Keratinocyte (primary cell): ENCODE measurements around the gene SRSF4. TPM values are rescaled to one million over a fixed set of nuclear protein-coding genes. Genes with fewer than 3 reads are reported as not detected.

ENCODE experiments used
- DNase-seq: peaks from one replicate; pipeline ENCODE4 v3.0.0-alpha.2; 2011; ENCODE audit warnings: low read depth, missing footprints, low spot score
- FAIRE-seq: peaks from 2 replicates; lab custom pipeline; 2011; peaks lifted over from hg19 to GRCh38; lab: Jason Lieb, UNC
- H2AFZ ChIP-seq: 2 replicates; pipeline ENCODE4 v1.6.0; 2012; ENCODE audit warnings: low read length, control low read depth, inconsistent platforms; ENCODE audit not compliant: control insufficient read depth
- H3K27ac ChIP-seq: 2 replicates; pipeline ENCODE4 v1.5.1; 2011; ENCODE audit warnings: low read length; ENCODE audit not compliant: control insufficient read depth, insufficient read depth
- H3K27me3 ChIP-seq: 3 replicates; pipeline ENCODE4 v1.6.0; 2011; ENCODE audit warnings: low read length; ENCODE audit not compliant: control insufficient read depth, insufficient read depth; ENCODE audit errors: extremely low read depth
- H3K36me3 ChIP-seq, 2 experiments: 2 replicates in 1 of 2; 3 replicates in 1 of 2; pipeline ENCODE4 v1.5.1; 2011; ENCODE audit warnings: low read length in 2 of 2, mild to moderate bottlenecking in 1 of 2; ENCODE audit not compliant: control insufficient read depth in 2 of 2, insufficient read depth in 2 of 2; ENCODE audit errors: extremely low read depth in 1 of 2
- H3K4me1 ChIP-seq: 3 replicates; pipeline ENCODE4 v1.5.1; 2011; ENCODE audit warnings: low read length; ENCODE audit not compliant: control insufficient read depth, insufficient read depth; ENCODE audit errors: extremely low read depth
- H3K4me2 ChIP-seq: 3 replicates; pipeline ENCODE4 v1.6.0; 2011; ENCODE audit warnings: low read depth, low read length; ENCODE audit not compliant: control insufficient read depth, insufficient read depth; ENCODE audit errors: extremely low read depth
- H3K4me3 ChIP-seq, 3 experiments: fragments of 200-600 bp in 1 of 3; sonication (generic) in 1 of 3; 2 replicates in 2 of 3; 3 replicates in 1 of 3; pipeline ENCODE4 v1.5.1; 2011 to 2016; ENCODE audit warnings: low read length in 3 of 3, mild to moderate bottlenecking in 3 of 3, control low read depth in 2 of 3, inconsistent platforms in 1 of 3, low read depth in 1 of 3, mixed read lengths in 1 of 3, mixed run types in 1 of 3, moderate library complexity in 1 of 3; ENCODE audit not compliant: control insufficient read depth in 2 of 3, insufficient read depth in 2 of 3; ENCODE audit errors: extremely low read depth in 1 of 3
- H3K79me2 ChIP-seq: 2 replicates; pipeline ENCODE4 v1.6.0; 2012; ENCODE audit warnings: low read length; ENCODE audit not compliant: control insufficient read depth, insufficient read depth
- H3K9ac ChIP-seq: 3 replicates; pipeline ENCODE4 v1.6.0; 2011; ENCODE audit warnings: low read length; ENCODE audit not compliant: control insufficient read depth, insufficient read depth; ENCODE audit errors: extremely low read depth
- H3K9me1 ChIP-seq: 3 replicates; pipeline ENCODE4 v1.6.0; 2011; ENCODE audit warnings: low read length; ENCODE audit not compliant: control insufficient read depth, insufficient read depth; ENCODE audit errors: extremely low read depth
- H3K9me3 ChIP-seq: 2 replicates; pipeline ENCODE4 v1.5.1; 2012; ENCODE audit warnings: low read depth, low read length; ENCODE audit not compliant: control insufficient read depth
- H4K20me1 ChIP-seq: 3 replicates; pipeline ENCODE4 v1.6.0; 2011; ENCODE audit warnings: low read length; ENCODE audit not compliant: control insufficient read depth, insufficient read depth; ENCODE audit errors: extremely low read depth
- CTCF ChIP-seq, 3 experiments: IDR thresholded peaks in 1 of 3; conservative IDR thresholded peaks in 1 of 3; optimal IDR thresholded peaks in 1 of 3; 2 replicates in 2 of 3; 3 replicates in 1 of 3; pipeline versions ENCODE3 to v1.5.1; 2011; ENCODE audit warnings: low read length in 3 of 3, mild to moderate bottlenecking in 3 of 3, moderate library complexity in 2 of 3, control low read depth in 1 of 3, inconsistent platforms in 1 of 3; ENCODE audit not compliant: insufficient read depth in 2 of 3; ENCODE audit errors: extremely low read depth in 1 of 3
- EZH2 ChIP-seq: IDR thresholded peaks from one replicate; pipeline ENCODE4 v1.6.1; 2012; ENCODE audit warnings: inconsistent platforms, mild to moderate bottlenecking, low read length, moderate library complexity
- dilution Hi-C: fragments of 300-500 bp; cut with MboI; formaldehyde crosslinking; loops from one replicate; pipeline ENCODE4 v1.7.0; 2020; ENCODE audit warnings: low sequenced_read_pairs; ENCODE audit not compliant: extremely low pct_ligation_motif_present
- polyA plus RNA-seq, 5 experiments: library from polyadenylated mRNA; depleted of rRNA in 3 of 5; stranded (reverse) in 3 of 5; stranded (forward) in 1 of 5; unstranded in 1 of 5; fragments of >200 nt; gene quantifications; 1 replicate in 1 of 5; 2 replicates in 3 of 5; 3 replicates in 1 of 5; pipeline versions ENCODE4 v1.2.1 to v1.2.3, GENCODE V29; 2011 to 2012; ENCODE audit warnings: missing spikeins in 2 of 5, low read depth in 1 of 5, low replicate concordance in 1 of 5

The SRSF4 gene
- polyA plus RNA-seq, 1 donor (not counting 4 experiments of a cell fraction or from before 2014, with no cell fraction given) = 51.0 TPM

DNA sequence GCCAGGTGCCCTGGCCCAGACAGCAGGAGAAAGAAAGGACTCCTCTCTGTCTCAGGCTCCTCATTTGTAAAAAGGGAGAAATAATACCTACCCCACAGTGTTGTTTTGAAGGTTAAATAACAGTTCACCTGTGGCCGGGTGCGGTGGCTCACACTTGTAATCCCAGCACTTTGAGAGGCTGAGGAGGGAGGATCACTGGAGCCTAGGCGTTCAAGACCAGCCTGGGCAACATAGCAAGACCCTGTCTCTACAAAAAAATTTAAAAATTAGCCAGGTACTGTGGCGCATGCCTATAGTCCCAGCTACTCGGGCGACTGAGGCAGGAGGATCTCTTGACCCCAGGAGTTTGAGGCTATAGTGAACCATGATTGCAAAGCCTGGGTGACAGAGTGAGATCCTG lies 55.5 kb downstream of the SRSF4 start:
- Histone ChIP-seq H3K27me3 (peaks cover 33% of the 10 kb centered on the region), H2AFZ (no peak overlapping the region), H3K9ac (no peak overlapping the region), H3K27ac (no peak overlapping the region), H3K9me3 (no peaks in the 10 kb centered on the region), H3K4me3 (no peak overlapping the region), H3K9me1 (no peaks in the 10 kb centered on the region), H3K79me2 (no peaks in the 10 kb centered on the region), H3K4me1 (peaks cover 10% of the 10 kb centered on the region), H3K36me3 (no peaks in the 10 kb centered on the region), H4K20me1 (no peaks in the 10 kb centered on the region), H3K4me2 (no peak overlapping the region)
- DNase-seq = no peak
- FAIRE-seq = no peak
- no peak for TF ChIP-seq EZH2
- TF ChIP-seq CTCF (optimal IDR thresholded peaks at IDR 0.05 in 1 of 3, IDR thresholded peaks at IDR 0.05 in 1 of 3, conservative IDR thresholded peaks at IDR 0.05 in 1 of 3; ENCODE audit: extremely low read depth in 1 of 3, insufficient read depth in 2 of 3, low read length in 3 of 3) = no peak
- dilution Hi-C loops = no loop called here

GRCh38 chr1:29125788-29126187 lies 55.9 kb downstream of the SRSF4 start:
- peaks cover 10% of the 10 kb centered on the region for H3K4me1 ChIP-seq
- H3K9me3 ChIP-seq = no peaks in the 10 kb centered on the region
- dilution Hi-C loops = no loop called here
- H2AFZ ChIP-seq = no peak overlapping the region
- no peaks in the 10 kb centered on the region for H3K9me1 ChIP-seq
- FAIRE-seq (no peak), DNase-seq (no peak)
- peaks cover 37% of the 10 kb centered on the region for H3K27me3 ChIP-seq
- no peak overlapping the region for H3K27ac ChIP-seq
- H3K4me2 ChIP-seq = no peak overlapping the region
- H3K9ac ChIP-seq = no peak overlapping the region
- H3K36me3 ChIP-seq = no peaks in the 10 kb centered on the region
- H3K79me2 ChIP-seq = no peaks in the 10 kb centered on the region
- H4K20me1 ChIP-seq = no peaks in the 10 kb centered on the region
- H3K4me3 ChIP-seq = no peak overlapping the region
- TF ChIP-seq EZH2 (no peak), CTCF (optimal IDR thresholded peaks at IDR 0.05 in 1 of 3, IDR thresholded peaks at IDR 0.05 in 1 of 3, conservative IDR thresholded peaks at IDR 0.05 in 1 of 3; ENCODE audit: extremely low read depth in 1 of 3, insufficient read depth in 2 of 3, low read length in 3 of 3) (no peak)
